NCI-H345 treated with DMSO at 0.1 percent for 48 hours (cell line): ENCODE measurements around the gene DNAH3.

Experiments used
- DNase-seq: peaks from one replicate; lab custom pipeline; 2025; ENCODE audit not compliant: unreplicated experiment; lab: John Stamatoyannopoulos, UW

The DNAH3 gene

DNA sequence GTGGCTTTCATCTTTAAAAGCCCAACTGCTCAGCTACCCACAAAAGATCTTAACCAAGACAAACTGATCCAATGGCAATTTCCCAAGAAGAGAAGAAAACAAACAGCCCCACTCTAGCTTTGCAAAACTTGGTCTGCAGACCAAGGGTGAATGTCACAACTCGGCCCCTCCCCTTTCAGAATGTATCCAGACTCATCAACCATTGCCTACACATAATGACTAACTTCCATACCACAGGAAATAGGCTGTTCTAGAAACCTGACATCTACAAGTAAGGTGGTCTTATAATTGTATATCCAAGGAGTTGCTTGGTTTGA lies 266.4 kb downstream of the DNAH3 start:
- no peak for DNase-seq

DNA sequence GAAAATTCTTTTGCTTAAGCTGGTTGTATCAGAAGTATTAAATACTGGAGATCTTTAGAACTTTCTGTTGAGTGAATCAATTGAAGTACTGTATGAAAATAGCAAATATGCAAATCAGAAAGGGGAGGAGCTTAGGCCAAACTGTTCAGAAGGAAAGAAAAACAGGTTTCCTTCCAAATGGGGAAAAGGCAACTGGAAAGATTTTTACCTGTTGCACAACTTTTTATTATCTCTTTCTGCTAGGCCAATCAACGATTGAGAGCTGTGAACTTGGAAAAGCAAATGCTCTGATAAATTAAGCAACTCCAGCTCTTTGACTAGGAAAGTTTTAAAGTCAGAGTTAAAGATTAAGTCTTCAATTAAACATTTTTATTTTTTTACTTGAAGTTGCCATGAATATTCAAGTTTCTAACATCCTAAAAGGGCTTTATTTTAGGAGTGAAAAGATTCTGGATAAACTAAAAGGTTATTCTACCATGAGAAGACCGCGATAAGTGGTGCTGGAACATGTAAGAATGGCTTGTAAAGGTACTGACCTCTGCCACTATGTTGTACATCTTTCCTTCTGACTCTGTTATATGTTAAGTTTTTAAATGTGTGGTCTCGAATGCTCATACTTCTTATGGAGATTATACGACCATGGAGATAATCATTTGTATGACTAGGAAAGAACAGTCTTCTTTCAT lies 266.9 kb downstream of the DNAH3 start:
- DNase-seq = no peak
